ENCODE measurements around the gene TEX2.
A peak's percentile ranks its signal among the peaks of the same experiment; 100 is the strongest.

TEX2 gene

GRCh38 chr17:64133546-64134215, 129.4 kb downstream of the TEX2 start:
- DNase-seq: peak in 1 of 2 donors; percentile 67

GRCh38 chr17:64131606-64132270, 131.3 kb downstream of the TEX2 start:
- DNase-seq: no peak

- peak in 1 of 2 donors; percentile 82 for DNase-seq
Measured at GRCh38 chr17:64130559-64131001, 132.5 kb downstream of the TEX2 start.

GRCh38 chr17:64129765-64130558, 133.1 kb downstream of the TEX2 start, which contains the start of gene ERN1:
Gene ERN1, minus strand, starts transcription at chr17:64130144. Its CDS starts 115 bp downstream, at chr17:64130029.
- peak; percentile 84 to 90 for DNase-seq

- no peak for DNase-seq
Measured at GRCh38 chr17:64129515-64129764, 133.6 kb downstream of the TEX2 start.

- no peak for DNase-seq
Measured at GRCh38 chr17:64128787-64129514, 134.1 kb downstream of the TEX2 start.

GRCh38 chr17:64126918-64127317, 136.1 kb downstream of the TEX2 start:
- no peak for DNase-seq

- DNase-seq: no peak
Measured at GRCh38 chr17:64125937-64126336, 137.1 kb downstream of the TEX2 start.

GRCh38 chr17:64124609-64125008, 138.5 kb downstream of the TEX2 start:
- DNase-seq: no peak

- DNase-seq: no peak
Measured at GRCh38 chr17:64123114-64123513, 139.9 kb downstream of the TEX2 start.

GRCh38 chr17:64120972-64121786, 141.9 kb downstream of the TEX2 start:
- peak in 1 of 2 donors; percentile 55 for DNase-seq

GRCh38 chr17:64120159-64120810, 142.8 kb downstream of the TEX2 start:
- no peak for DNase-seq

- DNase-seq: peak in 1 of 2 donors; percentile 33
Measured at GRCh38 chr17:64117981-64118979, 144.8 kb downstream of the TEX2 start.

- no peak for DNase-seq
Measured at GRCh38 chr17:64115822-64116534, 147.1 kb downstream of the TEX2 start.

- DNase-seq: no peak
Measured at GRCh38 chr17:64115043-64115698, 147.9 kb downstream of the TEX2 start.

GRCh38 chr17:64113006-64113405, 150.1 kb downstream of the TEX2 start:
- no peak for DNase-seq

GRCh38 chr17:64111831-64112230, 151.2 kb downstream of the TEX2 start:
- DNase-seq: no peak

GRCh38 chr17:64110379-64111152, 152.5 kb downstream of the TEX2 start:
- no peak for DNase-seq
